ENCODE results near the gene GDF11.
A peak's percentile ranks its signal among the peaks of the same experiment; 100 is the strongest.

Gene GDF11

GRCh38 chr12:55736076-55736475, 6.8 kb upstream of the GDF11 start:
- TF ChIP-seq CTCF (IDR thresholded peaks at IDR 0.05; ENCODE audit: borderline replicate concordance, control extremely low read depth, extremely low read depth, insufficient read depth, missing control alignments) = no peak
- in situ Hi-C loops (cut with MboI; ENCODE audit: low sequenced_read_pairs, unreplicated experiment) = loop anchor here (10.0 kb wide), 2 partner anchors 209 to 299 kb away; no protein-coding TSS in a partner anchor
- no peak for DNase-seq (ENCODE audit: low spot score)

GRCh38 chr12:55736780-55737580, 5.9 kb upstream of the GDF11 start:
- in situ Hi-C loops (cut with MboI; ENCODE audit: low sequenced_read_pairs, unreplicated experiment) = loop anchor here (10.0 kb wide), 2 partner anchors 208 to 298 kb away; no protein-coding TSS in a partner anchor
- TF ChIP-seq CTCF (IDR thresholded peaks at IDR 0.05; ENCODE audit: borderline replicate concordance, control extremely low read depth, extremely low read depth, insufficient read depth, missing control alignments) = peak; percentile 89
- DNase-seq (ENCODE audit: low spot score) = peak; percentile 59

- no peak for DNase-seq (ENCODE audit: low spot score)
- in situ Hi-C loops (cut with MboI; ENCODE audit: low sequenced_read_pairs, unreplicated experiment) = loop anchor here (10.0 kb wide), 2 partner anchors 207 to 297 kb away; no protein-coding TSS in a partner anchor
- TF ChIP-seq CTCF (IDR thresholded peaks at IDR 0.05; ENCODE audit: borderline replicate concordance, control extremely low read depth, extremely low read depth, insufficient read depth, missing control alignments) = no peak
Observed at GRCh38 chr12:55737581-55738122, 5.3 kb upstream of the GDF11 start.

GRCh38 chr12:55738123-55739024, 4.5 kb upstream of the GDF11 start:
- in situ Hi-C loops (cut with MboI; ENCODE audit: low sequenced_read_pairs, unreplicated experiment) = loop anchor here (10.0 kb wide), 2 partner anchors 206 to 296 kb away; no protein-coding TSS in a partner anchor
- TF ChIP-seq CTCF (IDR thresholded peaks at IDR 0.05; ENCODE audit: borderline replicate concordance, control extremely low read depth, extremely low read depth, insufficient read depth, missing control alignments) = peak; percentile 66
- DNase-seq (ENCODE audit: low spot score) = peak; percentile 78

- no peak for TF ChIP-seq CTCF (IDR thresholded peaks at IDR 0.05; ENCODE audit: borderline replicate concordance, control extremely low read depth, extremely low read depth, insufficient read depth, missing control alignments)
- in situ Hi-C loops (cut with MboI; ENCODE audit: low sequenced_read_pairs, unreplicated experiment) = loop anchor here (10.0 kb wide), 2 partner anchors 206 to 296 kb away; no protein-coding TSS in a partner anchor
- DNase-seq (ENCODE audit: low spot score) = no peak
Observed at GRCh38 chr12:55739025-55739378, 3.9 kb upstream of the GDF11 start.
